ENCODE results near the gene PPIF.

PPIF gene

GRCh38 chr10:79380125-79380945 lies 33.1 kb downstream of the PPIF start:
- Mint-ChIP-seq H3K4me3 (no peak overlapping the region), H3K27ac (no peak overlapping the region)

DNA sequence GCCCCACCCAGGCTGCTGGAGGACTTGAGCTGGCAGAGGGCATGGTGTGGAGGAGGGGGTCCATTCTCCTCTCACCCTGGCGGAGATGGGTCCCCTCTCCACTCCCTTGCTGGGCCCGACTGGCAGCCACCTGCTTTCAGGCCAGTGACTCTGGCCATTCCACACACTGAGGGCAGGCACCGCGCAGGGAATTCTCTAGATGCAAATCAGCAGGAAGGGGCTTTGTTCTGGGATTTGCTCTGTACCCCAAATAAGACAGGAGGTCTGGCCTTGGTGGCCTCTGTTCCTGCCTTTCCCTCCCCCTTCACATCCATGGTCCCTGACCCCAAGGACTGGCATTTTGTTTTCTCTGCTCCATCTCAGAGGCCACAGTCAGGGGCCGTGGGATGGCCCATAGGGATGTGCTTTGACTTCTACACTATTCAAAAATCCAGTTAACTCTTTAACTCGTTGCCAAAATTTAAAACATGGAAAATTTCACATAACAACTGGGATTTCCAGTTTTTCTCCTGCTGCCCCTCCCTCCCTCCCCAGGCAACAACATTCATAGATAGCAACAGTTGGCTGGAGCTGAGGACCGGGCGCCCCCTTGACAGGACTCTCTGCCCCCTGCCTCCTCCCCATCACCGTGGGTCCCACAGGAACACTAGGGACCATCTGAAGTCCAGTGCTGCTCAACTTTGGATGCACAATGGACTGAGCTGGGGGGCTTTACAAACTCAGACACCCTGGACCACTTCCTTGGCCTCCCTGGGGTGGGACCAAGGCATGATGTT lies 33.9 kb downstream of the PPIF start:
- Mint-ChIP-seq H3K4me3 (no peak overlapping the region), H3K27ac (no peak overlapping the region), H3K4me1 (no peaks in the 10 kb centered on the region), H3K27me3 (no peaks in the 10 kb centered on the region), H3K9me3 (no peaks in the 10 kb centered on the region)
- ATAC-seq: no peak
- peak in 1 of 2 donors; percentile 8 for DNase-seq

More at GRCh38 chr10:79380125-79380945, 33.1 kb downstream of the PPIF start:
- H3K9me3 Mint-ChIP-seq: no peaks in the 10 kb centered on the region
- ATAC-seq (no peak), DNase-seq (no peak)
- H3K4me1 Mint-ChIP-seq: no peaks in the 10 kb centered on the region
- no peaks in the 10 kb centered on the region for H3K27me3 Mint-ChIP-seq

- no peaks in the 10 kb centered on the region for H3K9me3 Mint-ChIP-seq
- no peaks in the 10 kb centered on the region for H3K27me3 Mint-ChIP-seq
- DNase-seq (peak in 1 of 2 donors; percentile 9), ATAC-seq (no peak)
- no peak overlapping the region for H3K4me3 Mint-ChIP-seq
- no peak overlapping the region for H3K27ac Mint-ChIP-seq
- no peaks in the 10 kb centered on the region for H3K4me1 Mint-ChIP-seq
Measured at GRCh38 chr10:79381804-79382221, 34.5 kb downstream of the PPIF start.

DNA sequence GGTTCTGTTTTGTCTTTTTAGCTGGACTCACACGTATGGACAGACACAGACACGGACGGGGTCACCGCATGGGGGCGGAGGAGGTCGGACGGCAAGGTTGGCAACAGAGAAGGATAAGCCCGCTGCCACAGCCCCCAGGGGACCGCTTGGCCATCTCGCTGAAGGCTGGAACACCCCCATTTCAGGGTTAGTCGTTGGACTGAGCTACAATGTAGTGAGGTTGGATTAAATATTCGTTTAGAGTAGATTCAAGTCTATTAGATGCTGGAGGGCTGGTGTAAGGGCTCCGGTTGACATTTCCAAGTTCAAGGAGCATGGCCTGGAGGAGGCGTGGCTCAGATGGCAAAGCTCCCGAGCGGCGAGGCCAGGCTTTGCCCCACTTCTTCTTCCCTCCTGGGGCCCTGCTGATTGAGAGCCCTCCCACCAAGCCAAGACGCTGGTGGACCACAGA lies 35.2 kb downstream of the PPIF start:
- no peak overlapping the region for H3K4me3 Mint-ChIP-seq
- ATAC-seq (no peak), DNase-seq (peak in 1 of 2 donors; percentile 7)
- peak overlapping the region in 1 of 2 donors; percentile 41 for H3K27ac Mint-ChIP-seq
- H3K27me3 Mint-ChIP-seq: no peaks in the 10 kb centered on the region
- no peaks in the 10 kb centered on the region for H3K9me3 Mint-ChIP-seq
- no peaks in the 10 kb centered on the region for H3K4me1 Mint-ChIP-seq

DNA sequence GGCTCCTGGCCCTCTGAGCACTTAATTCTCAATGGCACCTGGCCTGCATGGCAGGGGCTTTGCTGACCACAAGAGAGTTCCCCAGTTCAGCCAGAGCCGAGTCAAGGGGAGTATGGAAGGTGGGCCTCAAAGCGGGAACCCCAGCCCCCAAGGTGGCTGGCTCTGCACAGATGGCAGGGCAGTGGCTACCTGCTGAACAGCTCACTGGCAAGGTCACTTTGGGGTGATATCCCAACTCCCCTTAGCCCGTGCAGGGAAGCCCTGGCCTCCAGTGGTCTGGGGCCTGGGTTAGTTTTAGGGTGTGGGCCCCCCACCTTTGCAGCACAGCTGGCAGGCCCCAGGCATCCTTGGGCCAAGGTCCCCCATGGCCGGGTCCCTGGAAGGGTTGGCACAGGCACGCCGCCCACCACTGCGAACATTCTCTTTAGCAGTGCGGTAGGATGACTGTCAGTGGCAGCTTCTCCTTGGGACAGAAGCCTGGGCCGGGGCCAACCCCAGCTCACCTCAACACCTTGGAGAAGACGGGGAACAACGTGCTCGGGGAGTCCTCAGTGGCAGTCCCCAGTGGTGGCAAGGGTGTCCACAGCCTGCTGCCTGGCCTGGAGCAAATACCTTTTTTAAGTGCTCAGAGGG lies 36.8 kb downstream of the PPIF start:
- no peak for ATAC-seq
- peaks cover 8% of the 10 kb centered on the region for H3K4me1 Mint-ChIP-seq
- H3K27me3 Mint-ChIP-seq: no peaks in the 10 kb centered on the region
- no peak overlapping the region for H3K4me3 Mint-ChIP-seq
- H3K9me3 Mint-ChIP-seq: no peaks in the 10 kb centered on the region
- DNase-seq: peak in 1 of 2 donors; percentile 5
- H3K27ac Mint-ChIP-seq: no peak overlapping the region

DNA sequence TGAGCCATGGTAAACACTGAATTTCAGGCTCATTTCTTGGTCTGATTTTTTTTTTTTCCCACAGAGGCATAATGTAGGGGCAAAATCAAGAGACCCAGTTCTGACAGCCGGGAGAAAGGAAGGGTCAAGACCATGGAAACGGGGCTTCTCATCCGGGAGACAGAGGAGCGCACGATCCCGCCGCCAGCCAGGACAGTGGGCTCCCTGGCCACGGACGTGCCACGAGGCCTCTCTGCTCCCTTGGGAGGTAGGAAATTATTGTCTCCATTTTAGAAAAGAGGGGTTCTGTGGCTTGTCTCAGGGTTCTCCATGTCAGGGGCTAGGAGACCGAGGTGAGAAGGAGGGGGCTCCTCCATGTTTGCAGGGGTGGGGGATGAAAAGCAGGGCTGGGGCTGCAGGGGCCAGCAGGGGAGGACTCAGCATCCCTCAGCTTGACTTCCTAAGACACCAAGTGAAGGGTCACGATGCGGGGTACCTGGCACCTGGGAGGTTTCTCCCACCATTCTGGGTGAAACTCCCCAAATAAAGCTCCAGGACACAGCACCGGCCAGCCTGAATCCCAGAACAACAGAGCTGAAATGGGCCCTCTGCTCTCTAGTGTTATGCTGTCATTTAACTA lies 37.6 kb downstream of the PPIF start:
- H3K4me3 Mint-ChIP-seq: no peak overlapping the region
- DNase-seq: peak in 1 of 2 donors; percentile 3
- no peaks in the 10 kb centered on the region for H3K27me3 Mint-ChIP-seq
- H3K9me3 Mint-ChIP-seq: no peaks in the 10 kb centered on the region
- ATAC-seq: no peak
- H3K27ac Mint-ChIP-seq: peak overlapping the region in 1 of 2 donors; percentile 61
- peaks cover 11% of the 10 kb centered on the region for H3K4me1 Mint-ChIP-seq

GRCh38 chr10:79385392-79385795 lies 38.1 kb downstream of the PPIF start:
- Mint-ChIP-seq H3K27me3 (no peaks in the 10 kb centered on the region), H3K27ac (no peak overlapping the region), H3K9me3 (no peaks in the 10 kb centered on the region), H3K4me1 (peaks cover 13% of the 10 kb centered on the region), H3K4me3 (no peak overlapping the region)
- DNase-seq (peak in 1 of 2 donors; percentile 5), ATAC-seq (no peak)

DNA sequence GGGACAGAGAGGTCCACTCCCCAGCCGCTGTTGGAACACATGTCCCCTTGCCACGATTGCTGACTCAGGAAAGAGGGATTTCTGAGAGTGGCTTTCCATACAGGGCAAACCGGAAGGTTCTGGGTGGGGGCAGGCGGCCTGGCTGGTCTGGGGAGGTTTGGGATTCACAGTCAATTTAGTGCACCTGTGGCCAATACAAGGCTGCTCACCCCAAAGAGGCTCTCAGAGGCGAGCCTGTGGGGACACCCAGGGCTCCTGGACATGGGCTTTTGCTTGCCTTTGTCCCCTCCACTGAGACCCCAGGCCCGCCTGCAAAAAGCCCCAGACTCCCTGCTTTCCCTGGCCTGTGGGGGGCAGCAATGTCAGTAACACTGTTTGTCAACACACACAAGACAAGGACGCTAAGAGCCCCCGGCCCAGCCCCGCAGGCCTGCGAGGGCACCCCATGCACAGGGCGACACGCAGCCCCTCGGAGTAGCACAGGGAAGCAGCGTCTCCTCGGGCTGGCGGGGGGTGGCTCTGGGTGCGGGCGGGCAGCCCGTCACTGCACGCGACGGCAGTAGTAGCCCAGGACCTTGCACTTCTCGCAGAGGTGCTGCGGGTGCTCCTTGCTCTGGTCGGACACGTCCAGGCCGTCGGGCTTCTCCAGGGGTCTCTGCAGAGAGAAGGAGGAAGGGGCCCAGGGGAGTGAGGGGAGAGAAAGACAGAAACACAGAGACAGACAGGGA lies 38.7 kb downstream of the PPIF start:
- peak in 1 of 2 donors; percentile 4 for DNase-seq
- peaks cover 19% of the 10 kb centered on the region for H3K4me1 Mint-ChIP-seq

GRCh38 chr10:79386637-79387465 lies 39.6 kb downstream of the PPIF start:
- peak in 1 of 2 donors; percentile 8 for DNase-seq
- no peak overlapping the region for H3K27ac Mint-ChIP-seq
- peak; percentile 6 for ATAC-seq

More for the DNA sequence above, 38.7 kb downstream of the PPIF start:
- Mint-ChIP-seq H3K27ac (peak overlapping the region in 1 of 2 donors; percentile 86), H3K9me3 (no peaks in the 10 kb centered on the region), H3K4me3 (no peak overlapping the region), H3K27me3 (no peaks in the 10 kb centered on the region)
- ATAC-seq: no peak

GRCh38 chr10:79387466-79387973 lies 40.3 kb downstream of the PPIF start:
- Mint-ChIP-seq H3K4me3 (no peak overlapping the region), H3K27me3 (no peaks in the 10 kb centered on the region), H3K4me1 (peaks cover 20% of the 10 kb centered on the region), H3K9me3 (no peaks in the 10 kb centered on the region), H3K27ac (no peak overlapping the region)
- ATAC-seq (no peak), DNase-seq (peak in 1 of 2 donors; percentile 6)

More at GRCh38 chr10:79386637-79387465, 39.6 kb downstream of the PPIF start:
- no peak overlapping the region for H3K4me3 Mint-ChIP-seq
- H3K4me1 Mint-ChIP-seq: peaks cover 20% of the 10 kb centered on the region
- H3K9me3 Mint-ChIP-seq: no peaks in the 10 kb centered on the region
- H3K27me3 Mint-ChIP-seq: no peaks in the 10 kb centered on the region

DNA sequence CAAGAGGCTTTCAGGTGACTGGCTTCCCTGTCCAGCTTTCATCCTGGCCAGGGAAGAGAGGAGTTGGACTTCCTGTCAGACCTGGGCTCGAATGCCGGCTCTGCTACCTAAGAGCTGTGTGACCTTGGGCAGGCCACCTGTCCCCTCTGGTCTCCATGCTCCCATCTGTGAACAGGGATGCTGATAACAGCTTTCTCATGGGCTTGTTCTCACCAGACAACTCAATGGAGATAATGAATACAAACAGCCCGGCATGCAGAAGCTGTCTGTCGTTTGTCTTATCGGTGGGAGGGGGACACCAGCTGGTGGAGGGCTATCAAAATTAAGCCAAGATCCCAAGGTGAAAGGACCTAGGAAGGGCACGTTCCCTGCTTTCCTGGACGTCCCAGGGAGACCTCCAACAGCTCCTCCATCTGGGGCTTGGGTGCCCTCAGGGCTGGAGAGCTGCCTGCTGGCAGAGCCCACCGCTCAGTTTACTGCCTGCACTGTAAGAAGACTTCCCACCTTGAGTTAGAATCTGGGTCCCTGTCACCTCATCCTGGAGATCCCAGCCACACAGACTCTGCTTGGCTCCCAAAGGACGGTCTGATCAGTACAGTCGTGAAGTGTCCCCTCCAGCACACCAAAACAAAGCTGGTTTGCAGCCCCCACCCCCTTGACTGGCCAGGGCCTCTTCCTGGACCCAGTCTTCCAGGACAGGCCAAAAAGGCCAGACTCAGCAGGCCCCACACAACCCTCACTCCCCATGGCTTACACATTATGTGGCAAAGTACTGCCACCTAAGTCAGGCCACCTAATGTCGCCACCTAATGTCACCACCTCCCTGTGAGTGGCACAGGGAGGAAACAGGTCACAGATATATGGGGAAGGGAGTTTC lies 40.9 kb downstream of the PPIF start:
- Mint-ChIP-seq H3K4me3 (no peak overlapping the region), H3K27ac (peak overlapping the region in 1 of 2 donors; percentile 15), H3K27me3 (no peaks in the 10 kb centered on the region), H3K4me1 (peaks cover 20% of the 10 kb centered on the region), H3K9me3 (no peaks in the 10 kb centered on the region)
- DNase-seq (peak in 1 of 2 donors; percentile 42), ATAC-seq (peak; percentile 88)

DNA sequence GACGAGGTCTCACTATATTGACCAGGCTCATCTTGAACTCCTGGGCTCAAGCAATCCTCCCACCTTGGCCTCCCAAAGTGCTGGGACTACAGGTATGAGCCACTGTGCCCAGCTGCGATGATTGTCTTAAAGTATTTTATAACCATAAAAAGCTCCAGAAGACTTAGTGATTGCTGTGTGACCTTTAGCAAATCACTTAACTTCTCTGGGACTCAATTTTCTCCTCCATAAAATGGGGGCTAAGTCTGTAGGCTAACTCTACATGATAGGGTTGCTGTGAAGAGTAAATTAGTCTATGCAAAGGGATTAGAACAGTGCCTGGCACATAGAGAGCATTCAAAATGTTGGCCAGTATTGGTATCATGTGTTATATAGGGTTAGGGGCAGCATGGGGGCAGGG lies 42.8 kb downstream of the PPIF start:
- Mint-ChIP-seq H3K4me3 (no peak overlapping the region), H3K4me1 (peaks cover 20% of the 10 kb centered on the region), H3K27me3 (no peaks in the 10 kb centered on the region), H3K27ac (peak overlapping the region in 1 of 2 donors; percentile 9), H3K9me3 (no peaks in the 10 kb centered on the region)
- no peak for ATAC-seq
- DNase-seq: no peak
